HG03378 (cell line): ENCODE data around the gene DMD.

Source experiments
- ATAC-seq: cut with Tn5 transposase; IDR thresholded peaks from one replicate; pipeline ENCODE4 v1.9.1; 2021; ENCODE audit warnings: mild to moderate bottlenecking, moderate library complexity; ENCODE audit not compliant: unreplicated experiment

The DMD gene

DNA sequence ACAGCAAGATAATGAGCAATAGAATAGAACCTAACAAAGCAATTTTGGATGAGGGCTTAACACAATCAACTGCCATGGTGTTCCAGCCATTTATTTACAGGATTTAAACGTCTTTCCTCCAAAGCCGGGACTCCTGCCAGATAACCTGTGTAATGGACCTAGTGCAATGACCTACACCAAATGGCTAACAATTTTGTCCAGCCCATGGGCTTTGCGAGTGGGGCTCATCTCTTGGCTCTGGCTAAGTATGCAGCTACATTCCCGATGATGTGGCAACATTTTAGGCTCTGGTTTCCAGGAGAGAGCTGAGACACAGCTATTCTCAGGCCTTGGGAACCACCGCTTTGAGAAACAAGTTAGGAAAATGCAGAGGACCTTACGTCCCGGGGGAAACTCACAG is 1317.2 kb downstream of the DMD start:
- ATAC-seq = no peak

DNA sequence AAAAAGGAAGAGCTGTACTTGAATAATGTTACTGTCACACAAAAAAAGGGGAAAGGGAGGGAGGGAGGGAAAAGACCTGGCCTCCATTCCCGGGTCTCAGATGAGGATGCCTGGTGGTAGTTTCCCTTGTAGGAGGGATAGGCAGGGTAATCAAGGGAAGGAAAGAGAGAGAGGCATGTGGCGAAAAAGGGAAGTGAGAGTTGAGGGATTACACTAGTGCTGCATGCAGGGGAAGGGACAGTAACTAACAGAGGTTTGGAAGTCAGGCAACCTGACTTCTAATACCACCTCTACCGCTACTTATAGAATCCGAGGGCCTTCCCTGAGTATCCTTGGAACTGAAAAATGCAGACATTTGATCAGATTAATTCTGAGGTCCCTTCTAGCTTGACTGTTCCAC is 1317.8 kb downstream of the DMD start:
- no peak for ATAC-seq

GRCh38 chrX:31889088-31889487 is 1322.3 kb downstream of the DMD start:
- no peak for ATAC-seq

- ATAC-seq = no peak
Measured at GRCh38 chrX:31884535-31884934, 1326.8 kb downstream of the DMD start.

- ATAC-seq = no peak
Measured at GRCh38 chrX:31872007-31872406, 1339.3 kb downstream of the DMD start.

- ATAC-seq = no peak
Measured at GRCh38 chrX:31870267-31870666, 1341.1 kb downstream of the DMD start.

GRCh38 chrX:31860686-31861085 is 1350.7 kb downstream of the DMD start:
- no peak for ATAC-seq

DNA sequence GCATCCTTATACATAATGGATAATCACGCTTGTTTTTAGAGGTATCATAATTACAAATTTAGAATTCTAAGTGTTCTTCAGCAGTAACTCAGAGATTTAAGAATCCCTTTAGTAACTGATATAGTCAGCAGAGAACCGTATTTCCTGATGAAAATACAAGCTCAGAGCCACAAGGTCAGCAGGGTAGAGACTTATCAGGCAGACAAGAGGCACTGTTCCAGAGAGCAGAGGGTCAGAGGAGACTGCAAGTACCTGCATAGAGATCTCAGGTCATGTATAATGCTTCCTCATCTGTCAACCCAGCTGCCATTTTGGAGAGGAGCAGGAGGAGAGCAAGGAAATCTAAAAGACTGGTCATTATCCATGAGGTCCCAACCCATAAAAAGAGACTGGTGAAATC is 1352.4 kb downstream of the DMD start:
- ATAC-seq = no peak

DNA sequence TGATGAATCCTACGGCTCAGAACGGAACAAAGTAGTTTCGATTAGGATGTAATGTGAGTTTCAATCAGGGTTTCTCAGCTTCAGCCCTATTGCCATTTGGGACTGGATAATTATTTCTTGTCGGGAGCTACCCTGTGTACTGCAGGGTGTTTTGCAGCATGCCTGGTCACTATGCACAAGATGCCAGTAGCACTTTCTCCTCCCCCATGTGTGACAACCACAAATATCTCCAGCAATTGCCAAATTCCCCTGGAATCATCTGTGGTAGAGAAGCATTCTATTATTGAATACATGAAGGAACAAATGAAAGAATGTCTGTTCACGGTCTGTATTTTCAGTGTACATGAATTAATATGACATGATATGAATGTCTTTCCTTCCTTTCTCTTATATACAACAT is 1356.6 kb downstream of the DMD start:
- ATAC-seq = no peak

GRCh38 chrX:31851761-31852160 is 1359.6 kb downstream of the DMD start:
- no peak for ATAC-seq

- ATAC-seq = no peak
Measured at GRCh38 chrX:31847773-31848172, 1363.6 kb downstream of the DMD start.

- no peak for ATAC-seq
Measured at GRCh38 chrX:31845003-31845402, 1366.3 kb downstream of the DMD start.

DNA sequence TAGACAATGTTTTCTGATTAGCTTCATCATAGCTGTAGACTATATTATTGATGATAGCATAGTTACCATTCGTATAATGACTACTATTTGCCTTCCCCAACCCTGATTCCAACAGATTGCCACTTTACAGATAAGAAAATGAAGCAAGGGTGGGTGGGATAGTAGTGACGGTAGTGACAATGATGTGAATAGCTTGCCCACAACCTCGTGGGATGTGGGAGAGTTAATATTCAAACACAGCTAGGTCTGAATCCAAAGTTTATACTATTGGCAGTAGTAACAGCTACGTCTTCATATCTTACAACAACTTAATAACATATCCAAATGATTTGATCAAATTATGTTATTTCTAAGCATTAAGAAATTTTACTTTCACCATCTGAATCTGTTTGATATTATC is 1372.7 kb downstream of the DMD start:
- no peak for ATAC-seq

GRCh38 chrX:31837445-31838049 is 1373.8 kb downstream of the DMD start:
- no peak for ATAC-seq

- no peak for ATAC-seq
Measured at GRCh38 chrX:31836479-31836878, 1374.9 kb downstream of the DMD start.

- ATAC-seq = no peak
Measured at GRCh38 chrX:31832263-31832662, 1379.1 kb downstream of the DMD start.

GRCh38 chrX:31820430-31821210 is 1390.7 kb downstream of the DMD start:
- ATAC-seq = no peak

- no peak for ATAC-seq
Measured at GRCh38 chrX:31819455-31819854, 1391.9 kb downstream of the DMD start.

DNA sequence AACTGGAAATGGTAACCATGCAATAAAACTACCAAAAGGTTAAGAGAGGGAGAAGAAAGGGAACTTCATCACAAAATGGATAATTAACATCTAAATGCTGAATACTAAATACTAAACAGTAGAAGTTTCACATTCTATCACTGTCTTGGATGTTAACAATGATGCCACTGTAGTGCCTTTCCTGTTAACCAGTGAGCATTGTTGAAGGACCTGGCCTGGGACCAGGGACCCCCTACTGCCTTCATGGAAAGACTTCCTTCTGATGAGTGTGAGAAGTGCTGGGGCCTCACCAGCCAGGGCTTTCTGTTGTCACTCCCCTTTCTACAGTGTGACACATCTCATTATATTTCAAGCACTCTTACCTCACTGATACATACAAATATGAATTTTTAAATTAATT is 1400.2 kb downstream of the DMD start:
- no peak for ATAC-seq

DNA sequence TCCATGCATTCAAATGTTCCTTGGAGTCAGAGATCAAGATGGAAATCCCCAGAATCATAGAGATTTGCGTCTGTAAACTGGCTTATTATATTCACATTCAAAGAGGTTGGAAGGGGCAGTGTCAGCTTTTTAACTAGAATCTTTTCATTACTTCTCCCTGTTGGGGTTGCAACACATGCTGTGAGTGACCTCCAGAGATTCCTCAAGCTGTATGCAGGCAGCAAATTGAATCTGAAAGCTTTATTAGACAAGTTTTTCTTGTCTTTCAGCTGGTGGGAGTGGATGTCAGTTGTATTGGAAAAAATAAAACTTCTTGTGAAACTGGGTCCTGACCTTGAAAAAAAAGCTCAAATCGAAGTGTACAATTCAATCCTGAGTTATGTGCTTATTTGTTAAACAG is 1403.0 kb downstream of the DMD start:
- no peak for ATAC-seq

- ATAC-seq = no peak
Measured at GRCh38 chrX:31807165-31807564, 1404.2 kb downstream of the DMD start.

DNA sequence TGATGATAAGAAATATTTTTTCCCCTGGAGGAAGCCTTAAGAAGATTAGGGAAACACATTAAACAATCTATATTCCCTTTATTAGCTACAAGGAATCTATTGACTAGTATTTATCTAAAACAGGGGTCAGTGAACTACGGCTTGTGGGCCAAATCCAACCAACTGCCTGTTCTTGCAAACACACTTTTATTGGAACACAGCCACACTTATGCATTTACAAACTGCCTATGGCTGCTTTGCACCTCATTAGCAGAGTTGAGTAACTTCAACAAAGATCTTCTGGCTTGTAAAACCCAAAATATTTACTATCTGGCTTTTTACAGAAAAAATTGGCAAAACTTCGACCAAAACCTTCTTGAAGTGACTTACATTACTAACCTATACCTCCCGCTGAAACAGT is 1405.6 kb downstream of the DMD start:
- no peak for ATAC-seq

- ATAC-seq = no peak
Measured at GRCh38 chrX:31800219-31800618, 1411.1 kb downstream of the DMD start.
